Measurements from ENCODE around the gene HIC1.
"Not testable (repeated sequence)": the region's sequence is repeated elsewhere in the genome, so short reads cannot be mapped to it uniquely, and the experiment has no call there.

Gene HIC1

GRCh38 chr17:2054512-2055291 lies at the start of gene HIC1:
HIC1 (plus strand) TSS chr17:2055103; CDS start chr17:2056691, 1,588 bp downstream.
- DNase-seq (ENCODE audit: low read depth) = no peak

- DNase-seq (ENCODE audit: low read depth) = no peak
Observed at GRCh38 chr17:2008332-2009126, 46.4 kb upstream of the HIC1 start.

GRCh38 chr17:2009737-2010136 lies 45.2 kb upstream of the HIC1 start:
- DNase-seq (ENCODE audit: low read depth) = no peak

- no peak for DNase-seq (ENCODE audit: low read depth)
Observed at GRCh38 chr17:2011411-2012371, 43.2 kb upstream of the HIC1 start.

GRCh38 chr17:2012499-2012898 lies 42.4 kb upstream of the HIC1 start:
- DNase-seq (ENCODE audit: low read depth) = no peak

GRCh38 chr17:2013220-2013993 lies 41.5 kb upstream of the HIC1 start:
- DNase-seq (ENCODE audit: low read depth) = not testable (repeated sequence)

- DNase-seq (ENCODE audit: low read depth) = no peak
Observed at GRCh38 chr17:2013994-2014317, 40.9 kb upstream of the HIC1 start.

GRCh38 chr17:2015314-2015713 lies 39.6 kb upstream of the HIC1 start:
- no peak for DNase-seq (ENCODE audit: low read depth)

- DNase-seq (ENCODE audit: low read depth) = no peak
Observed at GRCh38 chr17:2016494-2016893, 38.4 kb upstream of the HIC1 start.

GRCh38 chr17:2017274-2017941 lies 37.5 kb upstream of the HIC1 start:
- no peak for DNase-seq (ENCODE audit: low read depth)

GRCh38 chr17:2018716-2019510 lies 36.0 kb upstream of the HIC1 start:
- DNase-seq (ENCODE audit: low read depth) = no peak

- no peak for DNase-seq (ENCODE audit: low read depth)
Observed at GRCh38 chr17:2019723-2020122, 35.2 kb upstream of the HIC1 start.

- DNase-seq (ENCODE audit: low read depth) = no peak
Observed at GRCh38 chr17:2020721-2021120, 34.2 kb upstream of the HIC1 start.

GRCh38 chr17:2022647-2023240 lies 32.2 kb upstream of the HIC1 start:
- no peak for DNase-seq (ENCODE audit: low read depth)

- DNase-seq (ENCODE audit: low read depth) = no peak
Observed at GRCh38 chr17:2023256-2023655, 31.6 kb upstream of the HIC1 start.

- DNase-seq (ENCODE audit: low read depth) = no peak
Observed at GRCh38 chr17:2023692-2024571, 31.0 kb upstream of the HIC1 start.

- no peak for DNase-seq (ENCODE audit: low read depth)
Observed at GRCh38 chr17:2024572-2025219, 30.2 kb upstream of the HIC1 start.

- DNase-seq (ENCODE audit: low read depth) = no peak
Observed at GRCh38 chr17:2025220-2025621, 29.7 kb upstream of the HIC1 start, which contains the start of gene RTN4RL1. RTN4RL1 (minus strand) TSS chr17:2025334; CDS start chr17:2024865, 469 bp downstream.

Data from stimulated activated CD8-positive, alpha-beta memory T cell treated with anti-CD3 and anti-CD28 coated beads, Interleukin-7, amount 100 ng/mL, for 24 hours (primary cell).